ENCODE measurements around the gene LBX1. TPM values are rescaled to one million over a fixed set of nuclear protein-coding genes. Genes with fewer than 3 reads are reported as not detected.

The LBX1 gene
- total RNA-seq, 3 donors from 2014 or later (not counting 1 experiment from before 2014, with no cell fraction given) = not detected

GRCh38 chr10:101257491-101257890 is 28.2 kb upstream of the LBX1 start:
- TF ChIP-seq CTCF (IDR thresholded peaks at IDR 0.05) = no peak
- Mint-ChIP-seq H3K9me3 (no peaks in the 10 kb centered on the region), H3K36me3 (no peaks in the 10 kb centered on the region), H3K27me3 (ENCODE audit: low read depth in 2 of 2) (peaks cover 32 to 45% of the 10 kb centered on the region in 2 donors), H3K4me3 (no peak overlapping the region), H3K27ac (no peak overlapping the region), H3K4me1 (no peaks in the 10 kb centered on the region)
- peaks cover 5% of the 10 kb centered on the region for H3K9me3 ChIP-seq (ENCODE audit: control insufficient read depth, insufficient read depth, low read length)
- H3K36me3 ChIP-seq (ENCODE audit: control insufficient read depth, insufficient read depth, low read length) = no peaks in the 10 kb centered on the region
- intact Hi-C loops (cut with micrococcal nuclease) = no loop called here
- H3K4me1 ChIP-seq (ENCODE audit: control insufficient read depth, insufficient read depth, low read length) = no peaks in the 10 kb centered on the region
- no peak for DNase-seq
- ATAC-seq = no peak
- H3K27ac ChIP-seq (ENCODE audit: low read length) = no peak overlapping the region
- H3K4me3 ChIP-seq (ENCODE audit: low read length) = no peak overlapping the region
- 97% methylated on average over 3 of the region's 4 CpGs for WGBS (ENCODE audit: insufficient coverage)
- peaks cover 6% of the 10 kb centered on the region for H3K27me3 ChIP-seq (ENCODE audit: control insufficient read depth, insufficient read depth, low read length)

GRCh38 chr10:101257084-101257483 is 27.8 kb upstream of the LBX1 start:
- no peak for DNase-seq
- Mint-ChIP-seq H3K36me3 (no peaks in the 10 kb centered on the region), H3K4me3 (no peak overlapping the region), H3K27me3 (ENCODE audit: low read depth in 2 of 2) (peaks cover 28 to 41% of the 10 kb centered on the region in 2 donors), H3K4me1 (no peaks in the 10 kb centered on the region), H3K9me3 (no peaks in the 10 kb centered on the region), H3K27ac (no peak overlapping the region)
- H3K4me1 ChIP-seq (ENCODE audit: control insufficient read depth, insufficient read depth, low read length) = no peaks in the 10 kb centered on the region
- ATAC-seq = no peak
- H3K36me3 ChIP-seq (ENCODE audit: control insufficient read depth, insufficient read depth, low read length) = no peaks in the 10 kb centered on the region
- peaks cover 6% of the 10 kb centered on the region for H3K27me3 ChIP-seq (ENCODE audit: control insufficient read depth, insufficient read depth, low read length)
- H3K27ac ChIP-seq (ENCODE audit: low read length) = no peak overlapping the region
- intact Hi-C loops (cut with micrococcal nuclease) = no loop called here
- H3K4me3 ChIP-seq (ENCODE audit: low read length) = no peak overlapping the region
- H3K9me3 ChIP-seq (ENCODE audit: control insufficient read depth, insufficient read depth, low read length) = peaks cover 5% of the 10 kb centered on the region
- 84% methylated on average over 3 of the region's 3 CpGs for WGBS (ENCODE audit: insufficient coverage)
- TF ChIP-seq CTCF (IDR thresholded peaks at IDR 0.05) = no peak

GRCh38 chr10:101256387-101256786 is 27.1 kb upstream of the LBX1 start:
- H3K4me1 ChIP-seq (ENCODE audit: control insufficient read depth, insufficient read depth, low read length) = no peaks in the 10 kb centered on the region
- intact Hi-C loops (cut with micrococcal nuclease) = no loop called here
- DNase-seq (no peak), ATAC-seq (no peak)
- Mint-ChIP-seq H3K9me3 (no peaks in the 10 kb centered on the region), H3K27ac (no peak overlapping the region), H3K27me3 (ENCODE audit: low read depth in 2 of 2) (peaks cover 27 to 36% of the 10 kb centered on the region in 2 donors), H3K36me3 (no peaks in the 10 kb centered on the region), H3K4me1 (no peaks in the 10 kb centered on the region), H3K4me3 (no peak overlapping the region)
- WGBS (ENCODE audit: insufficient coverage) = 91% methylated on average over 1 of the region's 1 CpG
- peaks cover 5% of the 10 kb centered on the region for H3K9me3 ChIP-seq (ENCODE audit: control insufficient read depth, insufficient read depth, low read length)
- no peaks in the 10 kb centered on the region for H3K36me3 ChIP-seq (ENCODE audit: control insufficient read depth, insufficient read depth, low read length)
- no peak overlapping the region for H3K27ac ChIP-seq (ENCODE audit: low read length)
- no peak overlapping the region for H3K4me3 ChIP-seq (ENCODE audit: low read length)
- no peak for TF ChIP-seq CTCF (IDR thresholded peaks at IDR 0.05)
- H3K27me3 ChIP-seq (ENCODE audit: control insufficient read depth, insufficient read depth, low read length) = peaks cover 4% of the 10 kb centered on the region

GRCh38 chr10:101250136-101250535 is 20.9 kb upstream of the LBX1 start:
- no peak for ATAC-seq
- Mint-ChIP-seq H3K4me3 (no peak overlapping the region), H3K27ac (no peak overlapping the region), H3K27me3 (ENCODE audit: low read depth in 2 of 2) (peaks cover 32 to 33% of the 10 kb centered on the region in 2 donors), H3K9me3 (no peaks in the 10 kb centered on the region), H3K4me1 (no peaks in the 10 kb centered on the region), H3K36me3 (no peaks in the 10 kb centered on the region)
- intact Hi-C loops (cut with micrococcal nuclease) = no loop called here
- Histone ChIP-seq H3K4me1 (ENCODE audit: control insufficient read depth, insufficient read depth, low read length) (no peaks in the 10 kb centered on the region), H3K27me3 (ENCODE audit: control insufficient read depth, insufficient read depth, low read length) (peaks cover 6% of the 10 kb centered on the region), H3K9me3 (ENCODE audit: control insufficient read depth, insufficient read depth, low read length) (no peaks in the 10 kb centered on the region), H3K27ac (ENCODE audit: low read length) (no peak overlapping the region), H3K36me3 (ENCODE audit: control insufficient read depth, insufficient read depth, low read length) (no peaks in the 10 kb centered on the region), H3K4me3 (ENCODE audit: low read length) (no peak overlapping the region)
- DNase-seq = no peak
- no peak for TF ChIP-seq CTCF (IDR thresholded peaks at IDR 0.05)
- WGBS (ENCODE audit: insufficient coverage) = 89% methylated on average over 4 of the region's 7 CpGs
